ENCODE results near the gene FXYD4. TPM values are rescaled to one million over a fixed set of nuclear protein-coding genes. Genes with fewer than 3 reads are reported as not detected.

Gene FXYD4
- total RNA-seq, 1 experiment from 2014 or later: not detected

DNA sequence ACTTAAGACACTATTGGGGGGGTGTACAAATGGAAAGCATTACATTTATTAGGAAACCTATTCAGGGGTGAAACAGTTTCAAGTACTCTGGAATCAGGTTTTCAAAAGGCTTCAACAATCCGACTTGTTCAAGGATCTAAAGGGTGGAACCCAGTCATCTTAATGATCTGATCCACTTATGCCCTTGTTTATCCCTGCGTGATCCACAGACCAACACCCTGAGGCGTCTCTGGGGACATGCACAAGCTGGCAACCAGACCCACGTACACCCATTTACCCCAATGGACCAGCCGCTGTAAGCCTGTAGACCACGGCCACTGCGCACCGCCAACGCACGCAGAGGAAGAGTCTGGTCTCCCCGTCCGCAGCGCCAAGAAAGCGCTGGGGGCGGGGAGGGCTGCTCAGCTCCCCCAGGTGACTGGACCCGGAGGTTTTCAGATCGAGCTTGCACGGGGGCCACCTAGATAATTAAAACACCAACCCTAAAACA lies 24.2 kb downstream of the FXYD4 start:
- DNase-seq (ENCODE audit: low spot score): no peak

DNA sequence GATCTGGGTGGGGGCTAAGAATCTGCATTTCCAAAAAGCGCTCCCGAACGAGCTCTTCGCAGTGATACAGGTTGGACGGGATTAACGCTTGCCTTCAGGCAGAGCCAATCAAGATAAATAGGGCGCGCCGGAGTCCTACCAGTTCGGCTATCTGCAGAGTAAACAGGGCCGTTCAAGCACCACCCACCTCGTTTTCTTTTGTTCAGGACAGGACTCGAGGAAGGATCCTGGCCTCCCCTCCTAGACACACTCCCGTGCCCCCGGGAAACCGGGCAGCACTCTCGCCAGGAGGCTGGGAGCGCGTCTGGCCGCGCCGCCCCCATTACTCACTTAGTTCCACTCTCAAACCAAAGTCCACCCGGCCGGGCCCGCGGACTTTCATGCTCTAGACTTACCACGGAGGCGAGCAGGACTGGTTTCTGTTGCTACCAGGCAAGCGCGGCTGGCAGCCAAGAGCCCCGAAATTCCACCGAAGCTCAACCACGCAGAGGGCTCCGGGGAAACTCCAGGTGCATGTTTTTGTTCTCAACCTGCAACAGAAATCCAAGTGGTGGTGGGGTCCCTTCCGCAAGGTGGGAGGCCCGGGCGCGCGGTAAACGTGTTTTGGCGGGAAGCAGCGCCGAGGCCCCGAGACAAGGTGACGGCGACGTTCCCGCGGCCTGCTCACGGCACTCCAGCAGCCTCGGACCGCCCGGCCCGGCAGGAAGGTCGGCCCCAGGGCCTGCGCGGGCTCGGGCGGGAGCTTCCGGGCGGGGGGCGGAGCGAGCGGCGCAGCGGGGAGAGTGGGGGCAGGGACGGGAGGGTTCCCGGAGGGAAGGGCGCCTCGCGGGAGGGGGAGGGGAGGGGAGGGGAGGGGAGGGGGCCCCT lies 24.9 kb downstream of the FXYD4 start:
- peak; percentile 79 for DNase-seq (ENCODE audit: low spot score)

DNA sequence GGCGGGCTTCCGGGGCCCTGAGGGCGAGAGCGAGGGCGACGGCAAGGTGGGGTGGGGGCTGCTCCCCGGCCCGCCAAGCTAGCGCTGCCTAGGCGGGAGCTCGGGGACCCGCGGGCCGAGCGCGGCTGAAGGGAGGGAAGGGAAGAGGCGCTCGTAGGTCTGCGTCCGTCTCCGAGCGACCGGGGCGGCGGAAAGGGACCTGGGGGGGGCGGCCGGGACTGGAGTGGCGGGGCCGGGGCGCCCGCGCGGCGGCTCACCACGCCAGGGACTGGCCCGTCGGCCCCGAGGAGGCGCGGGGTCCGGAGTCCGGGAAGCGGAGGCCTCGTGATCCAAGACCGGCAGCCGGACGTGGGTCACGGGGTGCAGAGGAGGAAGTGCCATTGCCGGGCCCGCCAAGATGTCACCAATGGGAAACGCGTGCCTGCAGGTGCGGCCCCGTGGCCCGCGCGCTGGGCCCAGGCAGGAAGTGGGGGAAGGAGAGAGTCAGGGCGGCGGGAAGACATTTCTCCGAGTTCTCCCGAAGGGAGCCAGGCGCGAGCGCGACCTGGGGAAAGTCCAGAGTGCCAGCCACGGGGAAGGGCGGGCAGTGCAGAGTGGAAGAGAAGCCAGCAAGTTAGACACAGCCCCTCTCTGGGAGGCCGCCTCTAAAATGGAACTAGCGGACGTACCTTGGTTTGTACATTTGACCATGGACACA lies 25.6 kb downstream of the FXYD4 start:
- peak; percentile 94 for DNase-seq (ENCODE audit: low spot score)

GRCh38 chr10:43398939-43399319 lies 27.5 kb downstream of the FXYD4 start:
- no peak for DNase-seq (ENCODE audit: low spot score)

GRCh38 chr10:43399320-43400310 lies 28.2 kb downstream of the FXYD4 start:
- no peak for DNase-seq (ENCODE audit: low spot score)

DNA sequence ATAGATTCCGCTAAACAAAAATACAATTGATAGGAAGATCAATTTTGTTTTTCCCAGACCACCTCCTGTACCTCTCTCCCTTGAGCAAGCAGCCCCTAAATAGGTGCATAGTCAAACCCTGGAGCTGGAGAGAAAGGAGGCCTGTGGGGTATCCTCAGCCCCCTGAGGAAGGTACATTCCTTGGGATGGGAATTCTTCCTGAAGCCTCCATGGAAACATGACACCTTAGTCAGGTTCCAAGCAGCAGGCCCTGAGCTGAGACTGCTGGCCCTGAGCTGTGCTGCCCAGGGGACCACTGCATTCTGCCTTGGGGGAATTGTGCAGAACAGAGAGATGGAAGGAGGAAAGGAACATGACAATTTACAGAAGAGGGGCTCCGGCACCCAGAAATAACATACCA lies 30.2 kb downstream of the FXYD4 start:
- no peak for DNase-seq (ENCODE audit: low spot score)

- no peak for DNase-seq (ENCODE audit: low spot score)
Observed at GRCh38 chr10:43402176-43402575, 30.7 kb downstream of the FXYD4 start.

DNA sequence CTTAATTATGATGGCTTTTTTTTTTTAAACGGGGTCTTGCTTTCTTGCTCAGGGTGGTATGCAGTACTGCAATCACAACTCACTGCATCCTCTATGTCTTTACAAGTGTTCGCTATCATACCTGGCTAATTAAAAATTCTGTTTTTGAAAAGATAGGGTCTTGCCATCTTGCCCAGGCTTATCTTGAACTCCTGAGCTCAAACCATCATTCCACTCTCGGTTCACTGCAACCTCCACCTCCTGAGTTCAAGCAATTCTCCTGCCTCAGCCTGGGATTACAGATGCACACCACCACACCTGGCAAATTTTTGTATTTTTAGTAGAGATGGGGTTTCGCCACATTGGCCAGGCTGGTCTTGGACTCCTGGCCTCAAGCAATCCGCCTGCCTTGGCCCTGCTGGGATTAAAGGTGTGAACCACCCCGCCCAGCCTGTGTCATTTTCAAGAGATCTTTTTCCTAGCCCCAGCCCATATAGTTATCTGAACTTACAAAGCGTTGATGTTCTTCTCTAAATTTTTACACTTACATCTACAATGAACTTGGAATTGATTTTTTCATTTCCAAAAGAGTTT lies 31.5 kb downstream of the FXYD4 start:
- no peak for DNase-seq (ENCODE audit: low spot score)

- no peak for DNase-seq (ENCODE audit: low spot score)
Observed at GRCh38 chr10:43403911-43404703, 32.7 kb downstream of the FXYD4 start.

DNA sequence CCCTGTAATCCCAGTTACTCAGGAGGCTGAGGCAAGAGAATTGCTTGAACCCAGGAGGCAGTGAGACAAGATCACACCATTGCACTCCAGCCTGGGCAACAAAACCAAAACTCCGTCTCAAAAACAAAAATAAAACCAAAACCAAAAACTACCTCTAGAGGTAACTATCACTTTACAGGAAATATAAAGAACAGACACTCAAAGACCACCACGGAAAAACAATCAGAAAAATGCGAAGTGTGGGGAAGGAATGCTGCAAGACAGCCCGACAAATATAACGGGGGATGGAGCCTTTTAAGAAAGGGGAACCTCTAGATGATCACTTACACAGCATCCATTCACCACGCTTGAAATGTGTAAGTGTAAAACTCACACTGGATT lies 33.3 kb downstream of the FXYD4 start:
- no peak for DNase-seq (ENCODE audit: low spot score)

- DNase-seq (ENCODE audit: low spot score): no peak
Observed at GRCh38 chr10:43407148-43407575, 35.7 kb downstream of the FXYD4 start.

DNA sequence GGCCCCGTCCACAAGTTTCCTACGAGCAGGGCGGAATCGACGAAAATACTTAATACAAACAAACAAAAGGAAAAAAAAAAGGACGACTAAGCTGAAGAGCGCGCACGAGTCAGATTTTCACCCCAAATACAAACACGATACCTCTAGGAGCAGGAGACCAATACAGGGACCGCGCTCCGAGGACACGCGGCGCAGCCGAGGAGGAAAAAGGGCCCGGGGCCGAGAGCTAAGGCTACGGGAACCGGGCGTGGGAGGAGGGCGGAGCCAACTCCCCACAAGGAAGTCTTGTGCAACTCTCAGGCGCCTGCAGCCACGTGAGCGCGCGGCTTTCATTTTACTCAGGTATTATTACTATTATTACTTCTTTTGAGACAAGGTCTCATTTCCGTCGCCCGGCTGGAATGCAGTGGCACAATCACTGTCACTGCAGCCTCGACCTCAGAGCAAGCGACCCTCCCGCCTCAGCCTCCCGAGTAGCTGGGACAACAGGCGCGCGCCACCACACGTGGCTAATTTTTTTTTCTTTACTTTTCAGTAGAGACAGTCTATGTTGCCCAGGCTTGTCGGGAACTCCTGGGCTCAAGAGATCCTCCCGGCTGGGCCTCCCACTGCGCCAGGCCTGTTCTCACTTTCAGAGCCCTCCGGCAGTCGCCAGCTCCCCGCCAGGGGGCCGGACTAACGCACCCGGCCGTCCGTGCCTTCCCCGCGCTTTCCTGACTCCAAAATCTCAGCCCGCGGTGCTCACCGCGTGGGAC lies 36.3 kb downstream of the FXYD4 start:
- peak; percentile 93 for DNase-seq (ENCODE audit: low spot score)

DNA sequence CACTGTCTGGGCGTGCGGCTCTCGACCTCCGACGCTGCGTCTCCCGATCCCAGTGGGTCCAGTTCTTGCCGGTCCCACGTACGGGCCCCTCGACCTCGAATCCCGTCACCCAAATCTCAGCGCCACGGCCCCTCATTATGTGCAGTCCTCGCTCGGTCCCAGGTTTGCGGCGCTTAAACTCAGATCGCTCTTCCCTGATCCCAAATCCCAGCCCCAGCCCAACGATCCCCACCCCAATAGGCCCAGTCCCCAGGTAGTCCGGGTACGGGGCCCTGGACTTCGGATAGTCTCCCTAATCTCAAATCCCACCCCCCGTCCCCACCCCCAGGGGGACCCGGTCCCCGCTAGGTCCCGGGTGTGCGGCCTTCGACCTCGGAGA lies 36.9 kb downstream of the FXYD4 start:
- no peak for DNase-seq (ENCODE audit: low spot score)

DNA sequence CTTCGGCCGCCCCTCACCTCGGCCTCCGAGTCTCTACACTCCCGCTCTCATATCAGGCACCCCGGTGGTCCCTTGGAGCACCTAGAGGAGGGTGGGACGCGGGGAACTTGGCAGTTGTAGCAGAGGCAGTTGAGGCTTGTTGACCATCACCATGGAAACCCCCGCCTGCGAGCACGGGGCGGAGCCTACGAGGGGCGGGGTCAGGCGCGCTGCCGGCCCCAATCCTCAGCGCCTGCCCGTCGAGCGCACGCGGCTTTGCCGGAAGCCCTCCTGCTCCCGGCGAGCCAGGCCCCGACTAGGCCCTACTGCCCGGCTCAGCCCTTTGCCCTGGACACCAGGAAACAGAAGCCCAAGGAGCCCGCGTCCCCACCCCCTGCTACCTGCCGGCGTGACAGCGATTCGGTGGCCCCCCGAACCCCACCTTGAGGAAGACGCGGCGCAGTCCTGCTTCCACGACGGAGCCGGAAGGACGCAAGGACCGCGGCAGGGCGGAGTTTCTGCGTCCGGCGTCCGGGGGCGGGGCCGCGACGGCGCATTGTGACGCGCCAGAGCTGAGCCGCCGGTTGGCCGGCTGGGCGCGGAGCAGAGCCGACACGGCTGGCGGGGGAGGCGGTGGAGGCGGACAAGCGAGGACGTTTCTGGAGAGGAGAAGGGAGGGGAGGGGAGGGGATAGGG lies 37.4 kb downstream of the FXYD4 start, which contains the start of gene HNRNPF:
TSS of gene HNRNPF (minus strand) at position 477 of the 675 bp plus-strand sequence. CDS start 21,302 bp downstream, outside the sequence.
- DNase-seq (ENCODE audit: low spot score): peak; percentile 96

GRCh38 chr10:43409385-43410109 lies 38.1 kb downstream of the FXYD4 start:
- no peak for DNase-seq (ENCODE audit: low spot score)

GRCh38 chr10:43410345-43410744 lies 38.9 kb downstream of the FXYD4 start:
- DNase-seq (ENCODE audit: low spot score): no peak

GRCh38 chr10:43411536-43411935 lies 40.1 kb downstream of the FXYD4 start:
- DNase-seq (ENCODE audit: low spot score): no peak

DNA sequence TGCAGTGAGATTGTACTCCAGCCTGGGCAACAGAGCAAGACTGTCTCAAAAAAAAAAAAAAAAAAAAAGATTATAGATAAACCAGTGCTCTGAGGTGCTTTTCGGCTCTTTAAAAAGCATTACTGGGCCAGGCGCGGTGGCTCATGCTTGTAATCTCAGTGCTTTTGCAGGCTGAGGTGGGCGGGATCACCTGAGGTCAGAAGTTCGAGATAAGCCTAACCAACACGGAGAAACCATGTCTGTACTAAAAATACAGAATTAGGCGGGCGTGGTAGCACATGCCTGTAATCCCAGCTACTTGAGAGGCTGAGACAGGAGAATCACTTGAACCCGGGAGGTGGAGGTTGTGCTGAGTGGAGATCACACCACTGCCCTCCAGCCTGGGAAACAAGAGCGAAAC lies 44.1 kb downstream of the FXYD4 start:
- no peak for DNase-seq (ENCODE audit: low spot score)

All from HT-29 (cell line).